ENCODE results near the gene OR10V1.
"Not testable (repeated sequence)": the region's sequence is repeated elsewhere in the genome, so short reads cannot be mapped to it uniquely, and the experiment has no call there.

The OR10V1 gene

GRCh38 chr11:59691156-59691555, 22.5 kb downstream of the OR10V1 start:
- Histone ChIP-seq H3K36me3 (no peaks in the 10 kb centered on the region), H3K27ac (no peak overlapping the region), H4K20me1 (no peaks in the 10 kb centered on the region), H3K9ac (no peak overlapping the region), H3K27me3 (no peaks in the 10 kb centered on the region), H3K4me3 (no peak overlapping the region), H3K4me1 (peaks cover 14% of the 10 kb centered on the region), H3K9me3 (peaks cover 17% of the 10 kb centered on the region), H3K4me2 (no peak overlapping the region)
- TF ChIP-seq Cebpa-rat (IDR thresholded peaks at IDR 0.05) = no peak

GRCh38 chr11:59689015-59689414, 24.6 kb downstream of the OR10V1 start:
- Histone ChIP-seq H3K4me2 (no peak overlapping the region), H3K27ac (no peak overlapping the region), H3K36me3 (no peaks in the 10 kb centered on the region), H3K27me3 (no peaks in the 10 kb centered on the region), H3K4me3 (no peak overlapping the region), H3K9me3 (peaks cover 20% of the 10 kb centered on the region), H3K9ac (no peak overlapping the region), H4K20me1 (no peaks in the 10 kb centered on the region), H3K4me1 (peaks cover 14% of the 10 kb centered on the region)
- no peak for TF ChIP-seq Cebpa-rat (IDR thresholded peaks at IDR 0.05)

GRCh38 chr11:59681260-59681725, 32.4 kb downstream of the OR10V1 start:
- not testable (repeated sequence) for H3K4me1 ChIP-seq, H4K20me1 ChIP-seq, H3K27me3 ChIP-seq, H3K4me2 ChIP-seq, H3K36me3 ChIP-seq, H3K9ac ChIP-seq, H3K27ac ChIP-seq, H3K4me3 ChIP-seq, H3K9me3 ChIP-seq

- TF ChIP-seq Cebpa-rat (IDR thresholded peaks at IDR 0.05) = no peak
- H3K27ac ChIP-seq = no peak overlapping the region
- no peak overlapping the region for H3K9ac ChIP-seq
Observed at GRCh38 chr11:59680287-59681154, 33.1 kb downstream of the OR10V1 start.

GRCh38 chr11:59679347-59679746, 34.3 kb downstream of the OR10V1 start:
- H3K36me3 ChIP-seq = no peaks in the 10 kb centered on the region

More at GRCh38 chr11:59680287-59681154, 33.1 kb downstream of the OR10V1 start:
- Histone ChIP-seq H3K27me3 (no peaks in the 10 kb centered on the region), H3K9me3 (0 out of 2 replicates have a peak, but pooled peaks cover 3% of the 10 kb centered on the region), H3K4me3 (no peak overlapping the region), H3K4me2 (no peak overlapping the region), H3K4me1 (no peaks in the 10 kb centered on the region), H4K20me1 (no peaks in the 10 kb centered on the region), H3K36me3 (no peaks in the 10 kb centered on the region)

GRCh38 chr11:59678813-59679165, 34.9 kb downstream of the OR10V1 start:
- no peak overlapping the region for H3K4me2 ChIP-seq
- no peak for TF ChIP-seq Cebpa-rat (IDR thresholded peaks at IDR 0.05)
- H3K9me3 ChIP-seq = no peaks in the 10 kb centered on the region
- H3K27me3 ChIP-seq = no peaks in the 10 kb centered on the region
- no peaks in the 10 kb centered on the region for H3K36me3 ChIP-seq
- H3K4me1 ChIP-seq = no peaks in the 10 kb centered on the region
- H4K20me1 ChIP-seq = no peaks in the 10 kb centered on the region
- H3K9ac ChIP-seq = no peak overlapping the region
- H3K4me3 ChIP-seq = no peak overlapping the region
- no peak overlapping the region for H3K27ac ChIP-seq

More at GRCh38 chr11:59679347-59679746, 34.3 kb downstream of the OR10V1 start:
- no peaks in the 10 kb centered on the region for H3K27me3 ChIP-seq
- no peaks in the 10 kb centered on the region for H3K4me1 ChIP-seq
- H3K9ac ChIP-seq = no peak overlapping the region
- no peak overlapping the region for H3K4me2 ChIP-seq
- H3K9me3 ChIP-seq = no peaks in the 10 kb centered on the region
- TF ChIP-seq Cebpa-rat (IDR thresholded peaks at IDR 0.05) = no peak
- H3K4me3 ChIP-seq = no peak overlapping the region
- no peak overlapping the region for H3K27ac ChIP-seq
- no peaks in the 10 kb centered on the region for H4K20me1 ChIP-seq

GRCh38 chr11:59678118-59678812, 35.4 kb downstream of the OR10V1 start:
- Histone ChIP-seq H3K4me1 (no peaks in the 10 kb centered on the region), H3K4me2 (no peak overlapping the region), H3K9ac (no peak overlapping the region), H3K9me3 (no peaks in the 10 kb centered on the region), H3K4me3 (no peak overlapping the region), H3K36me3 (no peaks in the 10 kb centered on the region), H3K27me3 (no peaks in the 10 kb centered on the region), H4K20me1 (no peaks in the 10 kb centered on the region), H3K27ac (no peak overlapping the region)
- TF ChIP-seq Cebpa-rat (IDR thresholded peaks at IDR 0.05) = no peak

DNA sequence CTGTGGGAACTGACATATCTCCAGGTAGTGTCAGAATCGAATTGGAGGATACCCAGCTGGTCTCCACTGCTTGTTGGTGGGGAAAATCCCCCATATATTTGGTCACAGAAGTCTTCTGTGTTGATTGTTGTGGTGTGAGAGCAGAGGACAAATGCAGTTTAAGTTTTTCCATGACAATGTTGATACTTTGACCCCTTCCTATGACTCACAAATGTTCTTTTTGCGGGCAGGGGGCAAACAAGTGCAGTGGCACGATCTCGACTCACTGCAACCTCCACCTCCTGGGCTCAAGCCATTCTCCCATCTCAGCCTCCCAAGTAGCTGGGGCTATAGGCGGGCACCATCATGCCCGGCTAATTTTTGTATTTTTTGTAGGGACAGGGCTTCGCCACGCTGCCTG, 37.4 kb downstream of the OR10V1 start:
- Histone ChIP-seq H4K20me1 (no peaks in the 10 kb centered on the region), H3K9ac (no peak overlapping the region), H3K27me3 (no peaks in the 10 kb centered on the region), H3K4me3 (no peak overlapping the region), H3K4me2 (no peak overlapping the region), H3K9me3 (no peaks in the 10 kb centered on the region), H3K36me3 (no peaks in the 10 kb centered on the region), H3K4me1 (no peaks in the 10 kb centered on the region), H3K27ac (no peak overlapping the region)
- TF ChIP-seq Cebpa-rat (IDR thresholded peaks at IDR 0.05) = no peak

- Histone ChIP-seq H3K9ac (no peak overlapping the region), H4K20me1 (no peaks in the 10 kb centered on the region), H3K4me1 (peaks cover 10% of the 10 kb centered on the region), H3K9me3 (no peaks in the 10 kb centered on the region), H3K4me3 (no peak overlapping the region), H3K27ac (no peak overlapping the region), H3K27me3 (no peaks in the 10 kb centered on the region), H3K36me3 (no peaks in the 10 kb centered on the region), H3K4me2 (no peak overlapping the region)
- TF ChIP-seq Cebpa-rat (IDR thresholded peaks at IDR 0.05) = no peak
Observed at GRCh38 chr11:59674291-59674690, 39.4 kb downstream of the OR10V1 start.

- no peak overlapping the region for H3K9ac ChIP-seq
- no peaks in the 10 kb centered on the region for H3K27me3 ChIP-seq
- no peak for TF ChIP-seq Cebpa-rat (IDR thresholded peaks at IDR 0.05)
- H3K4me2 ChIP-seq = no peak overlapping the region
- H3K36me3 ChIP-seq = no peaks in the 10 kb centered on the region
- peaks cover 10% of the 10 kb centered on the region for H3K4me1 ChIP-seq
- H3K9me3 ChIP-seq = no peaks in the 10 kb centered on the region
- H3K27ac ChIP-seq = no peak overlapping the region
- H3K4me3 ChIP-seq = no peak overlapping the region
- peaks cover 1% of the 10 kb centered on the region for H4K20me1 ChIP-seq
Observed at GRCh38 chr11:59673291-59673690, 40.4 kb downstream of the OR10V1 start.
